Cerebellar cortex (tissue), 1 donor: ENCODE results near the gene NCAM2.

Source experiments
- DNase-seq: peaks from one replicate; pipeline ENCODE4 v3.0.0-alpha.2; 2015; ENCODE audit warnings: low spot score

The NCAM2 gene

GRCh38 chr21:21216047-21216446 is 217.8 kb downstream of the NCAM2 start:
- no peak for DNase-seq

GRCh38 chr21:21226472-21226871 is 228.3 kb downstream of the NCAM2 start:
- no peak for DNase-seq

DNA sequence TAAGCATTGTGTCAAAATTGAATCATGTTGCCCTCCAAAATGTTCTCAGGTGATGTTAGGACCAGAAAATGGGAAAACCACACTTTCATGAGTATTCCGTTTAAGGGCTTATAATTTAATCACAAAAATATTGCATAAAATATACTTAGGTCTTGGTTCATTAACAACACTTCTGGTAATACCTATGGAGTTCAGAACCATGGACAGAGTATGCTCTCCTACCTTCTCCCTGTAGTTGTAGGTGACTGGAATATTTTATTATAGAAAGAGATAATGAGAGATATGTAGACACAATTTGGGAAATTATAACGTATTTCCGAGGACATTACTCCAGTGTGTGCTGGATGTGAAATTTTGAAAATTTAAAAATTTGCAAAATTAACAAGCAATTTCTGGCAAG is 232.5 kb downstream of the NCAM2 start:
- no peak for DNase-seq

- no peak for DNase-seq
Measured at GRCh38 chr21:21231913-21232312, 233.7 kb downstream of the NCAM2 start.

DNA sequence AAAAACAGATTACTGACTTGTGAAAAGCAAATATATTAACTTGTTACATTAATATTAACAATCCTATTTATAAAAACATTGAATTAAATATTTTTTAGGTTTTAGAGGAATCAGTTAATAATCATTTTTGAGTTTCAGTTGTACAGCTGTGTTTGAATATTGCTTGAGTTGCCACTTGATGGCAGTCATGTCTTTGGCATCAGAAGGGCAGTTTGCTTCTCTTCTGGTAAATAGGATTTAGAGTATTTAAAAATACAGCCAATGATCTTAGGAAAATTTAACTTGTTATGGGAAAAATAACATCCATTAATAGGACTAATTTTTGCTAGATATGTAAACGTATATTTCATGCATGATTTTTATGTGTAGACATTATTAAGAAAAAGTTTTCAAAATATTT is 234.1 kb downstream of the NCAM2 start:
- DNase-seq: peak; percentile 17

DNA sequence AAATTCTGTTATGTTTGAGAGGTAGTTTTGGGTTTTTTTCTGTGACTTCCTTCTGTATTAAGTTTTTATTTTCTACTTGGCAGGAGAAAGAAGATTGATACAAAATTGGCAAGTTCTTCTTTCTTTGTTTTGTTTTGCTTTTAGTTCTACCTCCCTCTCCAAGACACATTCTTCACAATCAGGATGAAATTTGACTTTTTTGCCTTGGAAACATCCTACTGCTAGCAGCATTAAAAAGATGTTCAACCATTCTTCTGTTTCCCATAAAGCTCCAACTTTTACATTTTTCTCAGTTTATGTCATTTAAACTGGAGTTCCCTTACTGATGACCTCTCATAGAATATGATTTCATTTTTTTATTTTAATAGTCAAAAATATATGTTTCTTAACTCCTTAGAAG is 234.8 kb downstream of the NCAM2 start:
- DNase-seq: no peak

- DNase-seq: no peak
Measured at GRCh38 chr21:21236996-21237395, 238.8 kb downstream of the NCAM2 start.

DNA sequence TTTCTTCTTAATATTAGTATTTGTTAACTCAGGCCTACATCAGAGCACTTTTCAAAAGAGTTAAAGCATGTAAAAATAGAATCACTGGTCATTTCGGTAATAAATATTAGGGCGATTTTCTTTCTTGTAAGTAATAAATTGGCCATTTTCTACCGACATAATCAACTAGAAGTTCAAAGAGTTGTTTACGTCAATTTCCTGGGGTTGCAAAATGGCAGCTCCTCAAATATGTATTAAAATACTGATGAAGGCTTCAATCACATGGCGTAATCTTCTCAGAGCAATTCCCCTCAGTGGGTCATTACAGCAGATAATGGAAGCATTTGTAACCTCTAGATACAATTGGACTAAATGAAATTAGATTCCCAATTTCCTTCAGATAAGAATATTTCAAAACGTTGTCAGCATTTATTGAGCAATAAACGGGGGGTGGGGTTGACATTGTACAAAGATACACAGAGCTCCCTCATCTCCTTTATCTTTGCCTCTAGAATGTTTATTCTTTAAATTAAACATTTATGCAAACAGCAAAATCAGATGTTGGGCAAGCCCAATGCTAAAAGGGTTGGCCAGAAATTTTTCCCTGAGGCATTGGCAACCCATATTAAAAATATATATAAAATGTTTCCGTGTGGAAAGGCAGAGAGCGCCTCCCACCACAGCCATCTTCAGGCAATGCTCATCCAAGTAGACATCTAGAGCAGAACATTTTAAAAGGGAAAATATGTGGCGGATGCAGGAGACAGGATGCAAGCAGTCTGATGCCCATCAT is 240.6 kb downstream of the NCAM2 start:
- no peak for DNase-seq

GRCh38 chr21:21241391-21241790 is 243.2 kb downstream of the NCAM2 start:
- DNase-seq: no peak

GRCh38 chr21:21246007-21246406 is 247.8 kb downstream of the NCAM2 start:
- DNase-seq: no peak

GRCh38 chr21:21247424-21247823 is 249.2 kb downstream of the NCAM2 start:
- no peak for DNase-seq

GRCh38 chr21:21262048-21262447 is 263.8 kb downstream of the NCAM2 start:
- no peak for DNase-seq

DNA sequence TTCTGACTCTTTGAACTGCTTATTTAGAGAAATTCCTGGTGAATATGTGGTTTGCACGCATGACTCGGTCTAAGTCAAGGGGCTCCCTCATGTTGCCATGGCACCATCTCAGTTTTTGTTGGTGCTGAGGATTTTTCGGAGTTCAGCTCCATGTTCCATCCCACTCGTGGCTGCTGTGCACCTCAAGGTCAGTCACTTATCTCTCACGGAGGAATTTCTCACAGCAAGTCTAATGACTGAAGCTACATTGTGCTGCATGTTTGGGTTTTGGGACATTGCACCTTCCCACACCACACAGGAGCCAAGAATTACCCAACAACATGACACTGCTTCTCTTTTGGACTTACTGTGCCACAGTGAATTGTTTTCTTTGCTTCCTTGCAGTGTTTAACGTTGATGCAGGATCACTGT is 269.9 kb downstream of the NCAM2 start:
- DNase-seq: no peak

DNA sequence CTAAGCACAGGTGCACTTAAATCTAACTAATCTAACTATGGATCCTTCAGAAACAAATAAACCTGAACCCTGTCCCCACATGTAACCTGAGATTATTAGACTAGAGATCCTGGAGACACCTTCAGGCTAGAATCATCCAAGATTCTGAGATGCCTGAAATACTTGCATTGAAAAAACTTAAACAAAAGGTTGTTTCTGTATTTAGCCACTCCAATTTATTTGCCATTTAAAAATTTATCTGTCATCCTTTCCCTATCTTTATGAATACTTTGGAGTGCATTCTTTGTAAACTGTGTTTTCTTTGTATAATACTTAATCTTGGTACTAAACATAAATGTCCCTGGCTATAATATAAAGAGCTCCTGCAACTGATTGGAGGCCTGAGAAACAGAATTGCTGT is 270.7 kb downstream of the NCAM2 start:
- no peak for DNase-seq

DNA sequence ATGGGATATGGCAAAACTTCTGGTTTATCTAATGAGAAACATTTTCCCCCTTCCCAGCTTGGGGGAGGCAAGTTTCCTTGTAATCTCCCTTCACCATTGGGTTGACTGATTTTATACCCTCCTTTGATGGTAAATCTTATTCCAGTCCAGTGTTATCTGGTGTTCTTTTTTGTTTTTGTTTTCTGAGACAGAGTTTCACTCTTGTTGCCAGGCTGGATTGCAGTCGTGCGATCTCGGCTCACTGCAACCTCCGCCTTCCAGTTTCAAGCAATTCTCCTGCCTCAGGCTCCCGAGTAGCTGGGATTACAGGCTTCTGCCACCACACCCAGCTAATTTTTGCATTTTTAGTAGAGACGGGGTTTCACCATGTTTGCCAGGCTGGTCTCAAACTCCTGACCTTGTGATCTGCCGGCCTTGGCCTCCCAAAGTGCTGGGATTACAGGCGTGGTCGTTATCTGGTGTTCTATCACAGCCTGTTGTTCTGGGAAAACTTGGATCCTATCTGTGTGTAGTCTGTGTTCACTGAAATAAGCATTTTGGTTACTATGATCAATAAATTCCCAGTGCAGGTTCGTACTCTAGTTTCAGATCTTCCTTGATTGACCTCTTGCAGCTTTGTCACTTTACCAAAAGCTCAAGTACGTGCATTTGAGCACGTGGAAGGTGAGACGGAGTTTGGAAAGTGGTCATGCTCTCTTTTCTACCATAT is 281.1 kb downstream of the NCAM2 start:
- no peak for DNase-seq

DNA sequence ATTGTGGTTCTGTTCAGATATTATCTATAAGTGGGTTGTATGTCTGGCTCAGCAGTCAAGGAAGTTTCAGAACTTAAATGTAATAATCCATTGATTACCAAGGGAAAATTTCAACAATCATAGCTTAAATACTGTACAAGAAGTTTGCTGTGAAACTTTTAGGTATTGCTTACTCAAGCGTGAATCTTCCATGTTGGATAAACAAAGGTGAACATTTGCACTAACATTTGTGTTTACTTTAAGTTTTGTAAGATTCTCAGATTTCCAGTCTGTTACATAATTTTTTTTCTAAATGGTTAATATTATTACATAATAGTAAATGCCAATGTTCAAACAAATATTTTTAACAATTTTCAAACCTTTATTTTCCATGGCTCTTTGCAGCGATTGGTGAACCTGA is 285.6 kb downstream of the NCAM2 start:
- DNase-seq: no peak

GRCh38 chr21:21286170-21286798 is 288.1 kb downstream of the NCAM2 start:
- no peak for DNase-seq

GRCh38 chr21:21290751-21291150 is 292.5 kb downstream of the NCAM2 start:
- no peak for DNase-seq

- no peak for DNase-seq
Measured at GRCh38 chr21:21291883-21292569, 293.8 kb downstream of the NCAM2 start.

GRCh38 chr21:21295303-21295702 is 297.1 kb downstream of the NCAM2 start:
- no peak for DNase-seq

- DNase-seq: no peak
Measured at GRCh38 chr21:21297211-21297610, 299.0 kb downstream of the NCAM2 start.

- DNase-seq: no peak
Measured at GRCh38 chr21:21301013-21301412, 302.8 kb downstream of the NCAM2 start.

GRCh38 chr21:21309510-21309909 is 311.3 kb downstream of the NCAM2 start:
- DNase-seq: no peak
